GM19395 (cell line): ENCODE measurements around the gene LMBR1.
"Not testable (repeated sequence)": the region's sequence is repeated elsewhere in the genome, so short reads cannot be mapped to it uniquely, and the experiment has no call there.

Experiments
- ATAC-seq: cut with Tn5 transposase; IDR thresholded peaks from one replicate; pipeline ENCODE4 v1.9.1; 2021; ENCODE audit warnings: mild to moderate bottlenecking, moderate library complexity; ENCODE audit not compliant: unreplicated experiment

Gene LMBR1

GRCh38 chr7:156701787-156702186 lies 191.2 kb downstream of the LMBR1 start:
- not testable (repeated sequence) for ATAC-seq

- not testable (repeated sequence) for ATAC-seq
Observed at GRCh38 chr7:156698512-156698911, 194.5 kb downstream of the LMBR1 start.

DNA sequence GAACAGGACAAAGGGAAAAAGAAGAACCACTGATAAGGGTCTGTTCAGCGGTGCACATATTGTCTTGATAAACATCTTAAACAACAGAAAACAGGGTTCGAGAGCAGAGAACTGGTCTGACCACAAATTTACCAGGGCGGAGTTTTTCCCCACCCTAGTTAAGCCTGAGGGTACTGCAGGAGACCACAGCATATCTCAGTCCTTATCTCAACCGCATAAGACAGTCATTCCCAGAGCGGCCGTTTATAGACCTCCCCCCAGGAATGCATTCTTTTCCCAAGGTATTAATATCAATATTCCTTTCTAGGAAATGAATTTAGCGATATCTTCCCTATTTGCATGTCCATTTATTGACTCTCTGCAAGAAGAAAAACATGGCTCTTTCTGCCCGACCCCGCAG lies 195.7 kb downstream of the LMBR1 start:
- not testable (repeated sequence) for ATAC-seq

DNA sequence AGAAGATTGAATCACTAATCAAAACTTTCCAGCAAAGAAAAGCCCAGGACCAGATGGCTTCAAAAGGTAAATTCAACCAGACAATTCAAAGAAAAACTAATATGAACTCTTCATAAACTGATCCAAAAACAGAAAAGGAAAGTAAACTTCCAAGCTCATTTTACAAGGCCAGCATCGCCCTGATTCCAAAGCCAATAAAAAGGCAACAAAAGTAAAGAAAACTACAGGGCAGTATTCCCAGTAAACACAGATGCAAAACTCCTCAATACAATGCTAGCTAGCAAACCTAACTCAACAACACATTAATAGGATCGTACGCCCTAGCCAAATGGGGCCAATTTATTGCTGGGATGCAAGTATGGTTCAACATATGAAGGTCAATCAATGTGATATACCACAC lies 199.4 kb downstream of the LMBR1 start:
- no peak for ATAC-seq

- no peak for ATAC-seq
Observed at GRCh38 chr7:156692849-156693248, 200.1 kb downstream of the LMBR1 start.

GRCh38 chr7:156691764-156692163 lies 201.2 kb downstream of the LMBR1 start:
- no peak for ATAC-seq

GRCh38 chr7:156684661-156685060 lies 208.3 kb downstream of the LMBR1 start:
- no peak for ATAC-seq

DNA sequence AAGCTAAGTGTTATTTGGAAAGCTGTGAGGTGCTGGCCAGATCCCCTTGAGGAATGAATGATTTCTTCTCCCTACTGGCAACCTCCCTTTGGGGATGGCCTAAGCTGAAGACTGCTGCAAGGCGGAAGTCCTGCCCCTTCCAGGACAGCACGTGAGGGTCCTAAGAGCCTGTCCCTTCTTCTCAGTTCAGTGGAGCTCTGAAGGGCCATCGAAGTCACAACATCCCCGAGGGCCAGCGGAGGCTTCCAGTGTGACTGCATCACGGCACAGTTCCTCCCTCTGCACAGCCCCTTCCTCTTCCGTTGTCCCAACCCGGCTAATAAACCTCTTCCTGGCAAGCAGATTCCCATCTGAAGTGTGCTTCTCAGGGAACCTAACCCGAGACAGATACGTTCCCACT lies 208.7 kb downstream of the LMBR1 start:
- no peak for ATAC-seq

DNA sequence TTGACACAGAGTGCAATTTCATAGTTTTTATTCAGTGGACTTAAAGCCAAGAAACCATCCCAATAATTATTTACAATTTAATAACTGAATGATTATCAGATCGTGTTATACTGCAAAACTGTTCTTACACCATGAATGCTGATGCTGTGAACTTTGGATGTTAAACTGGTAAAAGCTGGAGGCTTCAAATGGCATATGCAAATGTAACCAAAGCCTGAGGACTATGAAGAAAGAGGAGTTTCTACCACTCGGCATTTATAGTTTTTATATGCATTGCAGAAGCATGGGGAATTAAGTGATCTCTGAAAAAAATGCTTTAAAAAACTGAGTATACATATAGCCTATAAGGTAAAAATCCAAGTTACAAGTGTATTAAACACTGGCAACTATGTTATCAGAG lies 210.1 kb downstream of the LMBR1 start:
- no peak for ATAC-seq

DNA sequence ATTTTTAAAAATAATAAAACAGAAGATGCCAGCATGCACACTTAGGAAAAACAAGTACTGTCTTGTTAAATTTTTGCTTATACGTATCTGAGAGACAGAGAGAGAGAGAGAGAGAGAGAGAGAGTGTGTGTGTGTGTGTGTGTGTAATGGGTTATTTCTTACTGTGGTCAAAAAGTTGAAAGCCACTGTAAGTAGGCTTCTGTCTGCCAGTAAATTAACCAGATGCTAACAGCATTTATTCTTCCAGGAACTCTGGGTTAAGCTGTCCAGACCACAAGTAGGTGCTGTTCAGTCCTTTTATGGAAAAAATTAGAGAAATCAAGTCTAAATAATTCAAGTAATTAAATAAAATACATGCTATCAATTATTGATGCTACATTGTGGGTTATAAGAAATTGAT lies 212.7 kb downstream of the LMBR1 start:
- ATAC-seq, result no peak

- no peak for ATAC-seq
Observed at GRCh38 chr7:156677374-156678054, 215.5 kb downstream of the LMBR1 start.

GRCh38 chr7:156676263-156676662 lies 216.7 kb downstream of the LMBR1 start:
- ATAC-seq, result no peak

- ATAC-seq, result no peak
Observed at GRCh38 chr7:156675721-156676120, 217.3 kb downstream of the LMBR1 start.

DNA sequence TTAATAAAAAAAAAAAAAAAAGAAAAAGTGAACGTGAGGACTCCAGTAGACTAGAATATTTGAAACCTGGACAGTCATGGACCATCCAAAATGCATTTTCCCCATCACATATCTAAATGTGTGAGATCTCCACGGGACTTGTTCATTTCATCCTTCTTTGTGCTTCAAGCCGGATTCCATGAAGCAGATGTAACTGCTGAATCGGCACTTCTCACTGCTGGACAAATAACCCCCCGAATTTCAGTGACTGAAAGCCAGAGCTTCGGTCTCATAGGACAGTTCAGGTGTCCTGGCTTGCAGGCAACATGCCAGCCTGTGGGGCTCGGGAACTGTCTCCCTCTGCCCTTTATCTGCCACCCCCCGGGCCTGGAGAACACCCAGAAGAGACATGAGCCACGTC lies 219.1 kb downstream of the LMBR1 start:
- ATAC-seq, result no peak

GRCh38 chr7:156673454-156673853 lies 219.5 kb downstream of the LMBR1 start:
- ATAC-seq, result no peak

DNA sequence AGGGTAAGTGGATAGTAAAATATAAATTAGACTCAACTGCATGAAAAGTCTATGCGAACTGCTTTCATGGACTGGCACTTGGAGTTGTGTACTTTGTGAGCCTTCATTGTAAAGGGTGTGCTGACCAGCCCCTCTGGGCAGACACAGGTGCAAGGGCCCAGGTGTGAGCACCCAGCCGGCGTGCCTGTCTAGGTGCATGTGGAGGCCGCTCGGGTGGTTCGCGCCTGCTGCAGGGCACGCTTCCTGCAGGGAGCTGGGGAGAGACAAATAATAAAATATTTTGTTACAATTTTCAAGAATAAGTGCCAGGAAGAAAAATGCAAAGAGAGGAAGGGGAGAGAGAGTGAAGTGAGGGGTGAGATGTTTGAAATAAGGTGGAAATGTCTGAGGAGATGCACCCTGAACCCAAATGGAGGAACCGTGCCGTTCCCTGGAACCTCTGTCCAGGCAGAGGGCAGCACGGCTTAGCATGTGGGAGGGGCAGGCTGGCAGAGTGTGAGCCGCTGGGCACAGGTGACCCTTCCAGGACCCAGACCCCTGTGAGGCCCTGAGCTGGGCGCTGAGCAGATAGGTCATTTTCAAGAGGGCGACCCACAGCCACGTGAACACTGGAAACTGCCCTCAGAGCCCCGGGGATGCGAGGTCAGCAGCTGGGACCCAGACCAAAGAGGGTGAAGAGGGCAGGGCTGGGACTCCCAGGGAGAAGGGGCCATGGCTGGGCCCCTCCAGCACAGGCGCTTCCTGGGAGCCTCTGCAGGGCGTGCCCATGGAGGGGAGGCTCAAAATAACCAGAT lies 223.8 kb downstream of the LMBR1 start:
- ATAC-seq, result no peak

- ATAC-seq, result no peak
Observed at GRCh38 chr7:156668130-156668741, 224.7 kb downstream of the LMBR1 start.

- no peak for ATAC-seq
Observed at GRCh38 chr7:156667110-156667426, 225.9 kb downstream of the LMBR1 start.

DNA sequence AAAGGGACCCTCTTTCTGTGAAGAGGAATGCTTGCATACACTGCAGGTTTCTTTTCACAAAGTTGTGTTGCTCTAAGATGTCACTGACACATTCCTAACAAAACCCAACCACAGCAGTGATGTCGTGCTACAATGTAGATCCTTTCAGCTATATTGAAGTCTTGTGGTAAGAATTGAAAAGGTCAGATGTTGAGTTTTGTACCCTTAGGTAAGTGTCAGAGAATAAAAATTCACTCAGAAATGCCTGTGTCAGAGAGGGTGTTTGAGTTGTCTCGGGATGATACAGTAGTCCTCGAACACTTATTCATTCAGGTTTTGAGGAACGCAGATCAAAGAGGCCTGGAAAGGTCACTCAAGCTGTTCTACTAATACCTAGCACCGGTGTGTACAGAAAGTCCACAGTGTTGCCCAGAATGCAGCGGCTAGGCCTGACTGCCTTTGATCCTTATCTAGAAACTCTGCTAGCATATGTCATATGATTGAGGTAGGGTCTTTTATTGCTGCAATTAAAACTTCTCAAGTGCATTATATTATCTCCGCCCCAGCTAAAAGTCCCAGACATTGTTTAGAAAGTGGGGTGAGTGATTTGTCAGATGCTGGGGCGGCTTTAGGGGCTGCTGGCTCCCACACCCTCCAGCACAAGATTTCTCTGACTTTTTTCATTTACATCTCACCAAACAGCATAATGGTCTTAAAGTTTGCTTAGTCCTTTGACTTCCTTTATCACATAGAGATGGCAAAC lies 226.4 kb downstream of the LMBR1 start:
- ATAC-seq, result no peak

DNA sequence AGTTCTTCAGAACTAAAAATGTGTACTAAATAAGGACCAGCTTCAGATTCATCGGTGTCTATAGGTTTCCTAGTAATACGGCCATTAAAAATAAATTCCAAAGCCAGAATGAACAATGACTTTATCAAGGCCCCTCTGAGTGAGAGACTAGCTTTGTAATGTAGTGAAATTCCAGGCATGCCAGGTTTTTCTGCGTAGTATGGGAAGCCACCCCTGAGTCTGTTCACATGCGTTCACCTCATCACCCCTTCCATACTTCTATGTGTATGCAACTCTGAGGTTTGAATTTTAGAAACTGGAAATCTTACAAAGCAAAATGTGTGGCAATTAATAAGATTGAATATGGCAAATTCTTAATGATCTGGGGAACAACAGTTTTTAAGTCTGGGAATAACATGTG lies 227.9 kb downstream of the LMBR1 start:
- no peak for ATAC-seq

GRCh38 chr7:156662277-156662676 lies 230.7 kb downstream of the LMBR1 start:
- no peak for ATAC-seq

DNA sequence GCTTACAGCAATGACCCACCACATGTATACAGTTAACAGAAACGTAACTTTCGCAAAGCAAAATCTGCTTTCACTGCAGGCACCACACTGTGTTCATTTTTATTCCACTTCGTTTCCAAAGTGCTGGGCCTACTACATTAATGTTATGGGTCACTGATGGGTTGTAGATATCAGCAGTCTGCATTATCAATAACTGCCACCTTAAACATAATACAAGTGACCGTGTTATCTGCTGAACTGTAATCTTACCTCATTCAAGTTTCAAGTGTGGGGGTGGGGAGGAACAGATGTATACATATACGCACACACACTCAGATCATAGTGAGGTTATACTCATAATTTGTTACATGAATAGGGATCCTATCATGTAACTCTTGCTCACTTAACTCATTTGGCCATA lies 231.3 kb downstream of the LMBR1 start:
- ATAC-seq, result no peak
